ENCODE data around the gene CTRL.

CTRL gene

GRCh38 chr16:67962135-67962534 is 30.5 kb upstream of the CTRL start:
- DNase-seq = no peak

DNA sequence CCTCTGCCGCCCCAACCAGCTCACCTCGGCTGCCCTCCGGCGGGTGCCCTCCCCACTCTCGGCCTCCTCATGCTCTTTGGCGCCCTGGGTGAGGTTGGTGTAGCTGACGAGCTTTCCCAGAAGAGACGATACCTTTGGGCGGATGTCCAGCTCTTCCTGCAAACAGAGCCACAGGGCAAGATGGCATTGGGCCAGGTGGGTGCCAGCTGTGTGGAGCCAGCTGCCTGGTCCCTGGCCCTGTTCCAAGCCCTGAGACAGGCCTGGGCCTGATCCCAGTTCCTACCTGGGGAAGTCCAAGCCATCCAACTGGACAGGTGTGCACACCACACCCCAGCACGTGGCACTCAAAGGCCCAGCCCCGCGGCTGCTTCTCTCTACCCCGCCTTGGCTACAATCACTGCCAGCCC is 29.9 kb upstream of the CTRL start:
- no peak for DNase-seq

DNA sequence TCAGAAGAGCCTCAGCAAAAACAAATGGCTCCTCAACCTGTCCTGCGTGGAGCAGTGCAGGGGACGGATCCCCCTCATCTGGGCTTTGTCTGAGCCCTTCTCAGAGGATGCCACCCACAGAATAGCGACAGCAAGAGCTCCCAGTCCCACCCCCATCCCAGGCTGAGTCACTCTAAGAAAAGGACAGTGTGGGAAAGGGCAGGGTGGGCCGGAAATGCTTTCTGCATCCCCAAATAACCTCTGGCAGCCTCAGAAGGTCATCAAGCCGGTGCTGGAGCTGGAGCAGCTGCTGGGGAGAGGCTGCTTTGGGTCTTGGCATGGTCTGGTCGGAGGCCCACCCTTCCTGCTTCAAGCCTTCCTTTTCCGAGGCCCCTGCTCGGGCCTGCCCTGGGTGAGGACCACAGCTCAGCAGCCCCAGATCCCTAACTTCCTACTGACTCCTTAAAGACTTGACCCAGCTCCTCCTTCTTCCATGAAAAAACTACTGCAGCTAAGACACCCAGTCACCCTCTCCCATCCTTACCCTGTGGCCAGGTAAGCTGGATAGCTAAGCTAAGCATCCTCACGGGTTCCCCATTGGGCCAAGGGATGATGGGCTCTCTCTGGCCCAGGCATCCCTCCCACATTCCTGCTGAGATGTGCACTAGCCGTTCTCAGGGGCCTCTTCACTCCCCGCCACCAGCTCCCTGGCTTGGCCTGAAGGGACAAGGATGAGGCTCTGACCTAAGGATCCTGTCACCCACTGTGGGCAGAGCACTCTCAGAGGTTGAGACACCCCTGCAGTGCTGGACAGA is 28.1 kb upstream of the CTRL start:
- no peak for DNase-seq

DNA sequence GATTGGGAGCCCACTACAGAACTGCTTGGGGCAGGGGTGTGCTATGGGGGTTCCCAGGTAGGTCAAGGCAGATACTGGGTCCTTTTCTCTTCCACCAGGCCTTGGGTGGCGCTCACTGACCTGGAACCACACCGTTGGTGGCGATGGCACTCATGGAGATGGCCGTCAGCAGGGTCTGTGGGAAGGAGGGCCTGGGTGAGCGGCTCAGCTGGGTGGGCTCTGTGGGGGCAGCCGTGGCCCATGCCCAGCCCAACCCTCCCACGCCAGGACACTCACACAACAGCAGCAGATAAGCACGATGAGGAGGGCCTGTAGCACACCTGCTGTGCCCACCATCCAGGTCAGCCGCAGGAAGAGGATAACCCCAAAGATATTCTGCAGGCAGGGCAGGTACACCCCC is 26.0 kb upstream of the CTRL start:
- no peak for DNase-seq

DNA sequence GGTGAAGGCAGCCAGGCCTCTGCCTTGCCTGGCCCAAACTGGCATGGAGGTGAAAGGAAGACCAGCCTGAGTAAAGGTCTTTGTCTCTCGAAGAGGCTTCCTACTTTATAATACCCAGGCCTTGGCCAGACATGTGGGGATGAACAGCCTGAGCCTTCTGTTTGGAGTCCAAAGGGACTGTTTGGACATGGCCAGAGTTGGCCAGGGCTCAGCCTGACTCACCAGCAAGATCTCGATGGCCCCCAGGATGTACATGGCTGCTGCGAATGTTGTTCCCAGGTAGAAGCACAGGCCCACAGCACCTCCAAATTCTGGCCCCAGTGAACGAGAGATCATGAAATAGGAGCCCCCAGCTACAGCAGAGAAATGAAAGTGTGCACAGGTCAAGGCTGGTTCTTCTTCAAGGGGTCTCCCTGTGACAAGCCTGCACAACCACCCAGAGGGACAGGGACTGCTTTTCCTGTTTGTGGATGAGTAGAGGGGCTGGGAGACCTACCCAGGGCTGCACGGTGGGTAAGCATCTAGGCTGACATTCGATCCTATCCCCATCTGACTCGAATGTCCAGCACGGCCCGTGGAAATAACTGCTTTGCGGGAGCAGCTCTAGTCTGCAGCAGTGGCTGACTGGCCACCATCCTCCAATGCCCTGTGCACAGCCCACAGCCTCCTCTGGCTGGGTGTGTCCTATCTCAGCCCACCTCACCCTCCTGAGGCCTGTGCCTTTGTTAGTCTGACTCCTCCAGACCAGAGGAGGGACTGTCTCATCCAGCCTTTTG is 22.9 kb upstream of the CTRL start:
- DNase-seq = no peak

- no peak for DNase-seq
These were observed 22.1 kb upstream of the CTRL start for GRCh38 chr16:67953641-67954375.

GRCh38 chr16:67951485-67951884 is 19.8 kb upstream of the CTRL start:
- no peak for DNase-seq

- no peak for DNase-seq
These were observed 18.7 kb upstream of the CTRL start for GRCh38 chr16:67950335-67950843.

DNA sequence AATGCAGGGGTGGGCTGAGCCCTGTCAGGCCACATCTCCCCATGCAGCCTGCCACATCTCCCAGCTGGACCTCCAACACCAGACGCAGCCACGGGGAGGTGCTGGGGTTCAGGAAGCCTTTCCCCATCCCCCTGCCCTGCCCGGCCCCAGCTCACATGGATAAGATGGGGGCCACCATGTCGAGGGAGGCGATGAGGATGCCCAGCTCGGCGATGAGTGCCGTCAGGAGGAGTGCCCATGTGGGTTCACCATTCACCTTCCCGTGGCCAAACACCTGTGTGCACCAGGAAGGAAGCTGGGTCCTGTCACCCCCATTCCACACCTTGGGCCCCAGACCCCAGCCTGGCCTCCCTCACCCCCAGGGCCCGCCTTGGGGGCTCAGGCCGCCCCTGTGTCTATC is 18.0 kb upstream of the CTRL start:
- no peak for DNase-seq

DNA sequence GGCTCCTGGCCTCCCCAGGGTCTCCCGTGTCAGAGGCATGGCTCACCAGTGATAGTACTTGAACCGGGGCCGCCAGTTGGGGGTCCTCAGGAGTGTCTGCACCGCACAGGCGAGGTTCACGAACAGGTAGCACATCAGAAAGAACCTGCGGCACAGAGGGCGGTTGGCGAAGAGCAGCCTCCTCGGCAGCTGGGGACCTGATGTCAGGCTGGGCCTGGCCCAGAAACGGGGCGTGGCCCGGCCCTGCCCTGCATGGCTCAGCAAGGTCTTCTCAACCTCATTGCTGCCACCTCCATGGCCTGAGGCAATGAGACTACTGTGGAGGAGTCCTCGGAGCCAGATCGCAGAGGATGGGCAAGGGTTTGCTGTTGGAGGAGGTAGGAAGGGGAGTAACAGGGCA is 16.4 kb upstream of the CTRL start:
- no peak for DNase-seq

DNA sequence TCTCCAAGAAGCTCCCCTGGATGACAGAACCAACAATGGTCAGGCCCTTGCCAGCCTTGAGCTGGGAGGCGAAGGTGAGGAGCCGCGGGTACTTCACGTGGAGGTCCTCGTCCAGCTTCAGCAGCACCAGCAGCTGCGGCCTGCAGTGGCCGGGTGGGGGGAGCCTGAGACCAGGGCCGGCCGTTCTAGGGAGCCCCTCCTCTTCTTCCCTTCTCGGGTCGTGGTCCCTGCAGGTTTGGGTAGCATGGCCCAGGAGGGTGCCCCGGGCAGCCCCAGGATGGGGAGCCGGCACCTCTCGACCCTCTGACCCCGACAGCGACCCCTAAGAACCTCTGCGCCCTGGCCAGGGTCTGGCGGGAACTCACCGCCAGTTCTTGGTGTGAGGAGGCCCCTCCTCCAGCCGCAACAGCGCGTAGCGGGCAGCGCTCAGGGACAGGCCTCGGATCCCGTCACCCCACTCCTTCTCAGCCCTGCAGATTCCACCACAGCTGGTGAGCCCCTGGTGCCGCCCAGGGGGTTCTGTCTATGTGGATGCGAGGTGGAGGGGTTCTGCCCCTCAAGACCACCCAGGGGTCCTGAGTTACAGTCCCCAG is 15.4 kb upstream of the CTRL start:
- no peak for DNase-seq

- no peak for DNase-seq
These were observed 14.5 kb upstream of the CTRL start for GRCh38 chr16:67946128-67946569.

- DNase-seq = no peak
These were observed 13.8 kb upstream of the CTRL start for GRCh38 chr16:67945392-67945933.

DNA sequence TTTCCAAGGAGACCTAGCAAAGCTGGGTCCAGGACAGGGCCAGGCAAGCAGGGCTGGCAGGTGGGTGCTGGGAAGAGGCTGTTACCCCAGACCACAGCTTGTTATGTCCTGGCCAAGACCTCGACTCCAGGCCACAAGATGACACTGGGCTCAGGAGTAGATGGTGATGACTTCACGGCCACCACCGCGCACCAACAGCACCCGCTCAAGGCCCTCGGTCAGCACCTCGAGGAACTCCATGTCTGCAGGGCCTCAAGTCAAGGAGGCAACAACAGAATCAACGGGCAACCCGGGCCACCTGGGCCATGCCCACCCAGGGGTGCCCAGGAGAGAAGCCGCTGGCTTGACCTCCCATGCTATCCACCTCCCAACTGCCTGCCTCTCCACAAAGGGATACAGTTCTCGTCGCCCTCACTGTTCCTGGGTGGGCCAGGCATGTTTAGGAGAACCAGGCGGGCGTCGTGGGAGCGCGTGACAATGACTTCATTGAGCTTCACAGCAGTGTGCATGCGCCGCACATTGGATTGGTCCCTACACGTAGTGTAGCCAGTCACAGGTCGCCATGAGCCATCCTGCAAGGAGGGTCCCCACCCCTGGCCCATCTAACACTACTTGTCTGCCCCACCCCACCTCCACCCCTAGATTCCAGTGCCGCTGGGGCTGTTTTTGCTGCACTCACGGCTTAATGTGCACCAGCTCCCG is 13.2 kb upstream of the CTRL start:
- no peak for DNase-seq

- no peak for DNase-seq
These were observed 12.2 kb upstream of the CTRL start, which contains the start of gene LCAT for GRCh38 chr16:67943619-67944504. Gene LCAT, minus strand, starts transcription at chr16:67944120. Its CDS starts 19 bp downstream, at chr16:67944101.

- DNase-seq = no peak
These were observed 11.6 kb upstream of the CTRL start for GRCh38 chr16:67943256-67943618.

DNA sequence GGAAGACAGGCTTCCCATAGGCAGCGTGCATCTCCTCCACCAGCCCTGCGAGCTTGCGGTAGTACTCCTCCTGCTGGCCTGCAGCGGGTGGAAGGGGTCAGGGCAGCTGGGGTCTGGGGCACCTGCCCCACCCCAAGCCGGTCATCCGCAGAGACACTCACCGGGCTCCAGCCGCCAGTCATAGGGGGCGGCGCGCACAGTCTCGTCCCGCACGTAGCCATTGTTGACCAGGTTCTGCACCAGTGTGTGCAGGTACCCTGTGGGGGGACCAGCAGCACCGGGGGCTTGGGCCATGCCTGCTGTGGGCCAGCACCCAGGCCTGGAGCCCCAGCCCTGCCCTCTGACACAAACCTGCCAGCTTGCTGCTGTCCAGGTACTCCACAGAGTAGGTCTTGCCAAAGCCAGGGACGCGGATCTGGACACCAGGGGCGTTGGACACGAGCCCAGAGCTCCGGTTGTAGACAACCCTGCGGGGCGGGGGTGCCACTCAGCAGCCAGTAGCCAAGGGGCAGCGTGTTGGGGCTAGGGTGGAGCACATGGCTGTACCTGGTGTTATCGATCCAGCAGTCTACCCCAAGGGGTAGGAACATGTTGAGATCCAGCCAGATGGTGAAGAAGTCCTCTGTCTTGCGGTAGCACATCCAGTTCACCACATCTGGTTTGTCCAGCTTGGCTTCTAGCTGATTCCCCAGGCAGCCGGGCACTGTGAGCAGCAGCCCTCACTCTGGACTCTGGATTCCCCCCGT is 11.0 kb upstream of the CTRL start:
- DNase-seq = no peak

DNA sequence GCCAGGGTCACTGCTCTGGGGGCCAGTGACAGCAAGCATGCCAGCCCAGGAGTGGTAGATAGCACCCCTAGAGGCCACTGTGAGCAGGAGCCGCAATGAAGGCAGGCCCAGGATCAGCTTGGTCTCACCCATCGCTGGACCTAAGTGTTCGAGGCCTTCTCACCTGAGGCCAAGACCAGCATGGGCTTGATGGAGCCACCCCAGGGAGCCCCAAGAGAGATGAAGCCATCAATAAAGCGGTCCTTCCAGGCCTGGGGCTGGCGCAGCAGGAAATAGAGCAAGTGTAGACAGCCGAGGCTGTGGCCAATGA is 10.5 kb upstream of the CTRL start:
- DNase-seq = no peak

DNA sequence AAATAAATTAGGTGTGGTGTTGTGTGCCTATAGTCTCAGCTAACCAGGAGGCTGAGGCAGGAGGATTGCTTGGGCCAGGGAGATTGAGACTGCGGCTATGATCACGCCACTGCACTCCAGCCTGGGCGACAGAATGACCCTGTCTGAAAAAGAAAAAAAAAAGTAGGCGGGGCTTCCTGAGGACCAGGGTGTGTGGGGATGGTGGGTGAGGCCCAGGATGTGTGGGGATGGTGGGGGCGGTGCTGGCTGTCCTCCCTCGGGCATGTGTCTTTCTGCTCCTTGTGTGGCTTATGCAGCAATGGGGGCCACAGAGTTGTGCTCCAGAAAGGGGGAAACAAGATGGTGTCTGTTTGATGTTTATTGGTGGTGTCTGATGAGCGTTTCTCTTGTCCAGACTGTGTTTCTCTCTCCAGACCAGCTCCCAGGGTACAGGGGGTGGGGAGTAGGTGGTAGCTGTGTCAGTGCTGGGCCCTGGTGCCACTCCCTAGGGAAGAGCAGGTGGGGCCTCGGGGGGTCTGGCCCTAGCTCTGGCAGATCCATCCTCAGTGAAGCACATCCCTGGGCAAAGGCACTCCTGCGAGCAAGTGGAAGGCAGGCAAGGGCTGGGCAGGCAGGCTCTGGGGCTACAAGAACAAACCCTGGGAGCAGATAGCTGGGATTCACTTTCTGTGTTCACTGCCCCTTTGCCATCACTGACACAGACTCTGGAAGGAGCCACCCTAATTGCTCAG is 10.0 kb upstream of the CTRL start:
- DNase-seq = no peak

Measured in NCI-H2227 treated with DMSO at 0.1 percent for 48 hours (cell line).